Measurements from ENCODE around the gene DCANP1. TPM values are rescaled to one million over a fixed set of nuclear protein-coding genes. Genes with fewer than 3 reads are reported as not detected.

DCANP1 gene
- total and polyA plus RNA-seq, 10 of the 15 experiments (the other 5 are each of a cell fraction or from before 2014, with no cell fraction given): 0.01 TPM; not detected in 9

- FAIRE-seq (peak; percentile 78), ATAC-seq (peak; percentile 76), DNase-seq (ENCODE audit: low read depth, low spot score) (peak; percentile 68)
- intact Hi-C loops (cut with micrococcal nuclease; ENCODE audit: unreplicated experiment): loop anchor here (2.0 kb wide), 1 partner anchor 96 kb away; no protein-coding TSS in a partner anchor
- RAD21 ChIA-PET (ENCODE audit: unreplicated experiment): interaction anchor here (1.4 to 5.0 kb wide), 3 partner anchors 8 to 95 kb away, joined by 4 to 33 read pairs (median 5); no protein-coding TSS in a partner anchor
- Histone ChIP-seq H3K9me3 (replicated peaks; ENCODE audit: control insufficient read depth, insufficient read depth, low read length) (no peaks in the 10 kb centered on the region; the same call in 2 of the 3 replicates), H3K9ac (ENCODE audit: control insufficient read depth, insufficient read depth, low read length) (no peak overlapping the region), H3K4me1 (ENCODE audit: control insufficient read depth, insufficient read depth, low read length) (peaks cover 20% of the 10 kb centered on the region), H3K36me3 (ENCODE audit: control insufficient read depth in 2 of 2, insufficient read depth in 2 of 2, low read length in 1 of 2) (no peaks in the 10 kb centered on the region), H4K20me1 (ENCODE audit: control insufficient read depth, insufficient read depth) (no peaks in the 10 kb centered on the region), H2AFZ (ENCODE audit: control insufficient read depth, low read depth, low read length) (no peak overlapping the region), H3K4me3 (no peak overlapping the region), H3K27me3 (replicated peaks in 1 of 2; ENCODE audit: control insufficient read depth in 2 of 2, insufficient read depth in 2 of 2, low read length in 1 of 2) (no peaks in the 10 kb centered on the region; a peak in 1 of 4 replicates), H3K27ac (ENCODE audit: control insufficient read depth, insufficient read depth) (no peak overlapping the region), H3K4me2 (ENCODE audit: control insufficient read depth, insufficient read depth) (peak overlapping the region; percentile 20), H3K79me2 (ENCODE audit: control insufficient read depth, insufficient read depth, low read length) (no peaks in the 10 kb centered on the region)
- 29% methylated on average over 12 of the region's 12 CpGs for WGBS (ENCODE audit: insufficient coverage, insufficient replicate concordance, low lambda C conversion rate, missing lambda C conversion rate)
- BruUV-seq (replicated peaks): no TSS peak
- CTCF ChIA-PET: interaction anchor here (0.8 to 16.3 kb wide), 20 partner anchors 9 to 372 kb away, joined by 3 to 363 read pairs (median 6); partner anchors contain the start of gene DCANP1
- in situ Hi-C loops (cut with MboI): no loop called here
- SMC1A ChIA-PET (ENCODE audit: uncharacterized antibody, unreplicated experiment): interaction anchor here (1.4 to 2.8 kb wide), 7 partner anchors 8 to 108 kb away, joined by 3 to 28 read pairs (median 4); no protein-coding TSS in a partner anchor
- POLR2A ChIA-PET: no interaction called here
- TF ChIP-seq HCFC1 (IDR thresholded peaks at IDR 0.05; ENCODE audit: low read length): no peak
- peak; percentile 82; the same call in 1 of the 2 replicates for TF ChIP-seq EED (IDR thresholded peaks at IDR 0.05; ENCODE audit: low read depth)
- TF ChIP-seq IRF4 (IDR thresholded peaks at IDR 0.05; ENCODE audit: low read depth, low read length): peak; percentile 83
- TF ChIP-seq ZBTB40 (IDR thresholded peaks at IDR 0.05; ENCODE audit: borderline replicate concordance): no peak
- TF ChIP-seq ZNF217 (IDR thresholded peaks at IDR 0.05): peak; percentile 61; the same call in 1 of the 2 replicates
- no peak for TF ChIP-seq ZBED1 (IDR thresholded peaks at IDR 0.05; ENCODE audit: borderline replicate concordance)
- TF ChIP-seq E2F4 (IDR thresholded peaks at IDR 0.05; ENCODE audit: low read depth, low read length): no peak
- peak; percentile 97 for TF ChIP-seq IKZF1 (conservative IDR thresholded peaks at IDR 0.05)
- 0 out of 2 replicates have a peak, but pooled peaks have one; percentile 52 for TF ChIP-seq GATAD2B (conservative IDR thresholded peaks at IDR 0.05; ENCODE audit: low read depth)
- TF ChIP-seq SKIL (IDR thresholded peaks at IDR 0.05; ENCODE audit: low read depth, poor library complexity, severe bottlenecking): no peak
- peak in 1 of 2 experiments; percentile 36; a peak in 2 of 4 replicates for TF ChIP-seq EP300 (IDR thresholded peaks at IDR 0.05; ENCODE audit: borderline replicate concordance in 1 of 2, control insufficient read depth in 1 of 2, low read depth in 2 of 2, low read length in 2 of 2)
- TF ChIP-seq RELB (IDR thresholded peaks at IDR 0.05; ENCODE audit: low read depth): peak; percentile 78
- peak; percentile 49; the same call in 1 of the 2 replicates for TF ChIP-seq JUNB (IDR thresholded peaks at IDR 0.05)
Observed at GRCh38 chr5:135456238-135457099, 9.3 kb upstream of the DCANP1 start.

All from GM12878 (cell line).